CD4-positive, alpha-beta T cell treated with Interleukin-6 for 4 hours (primary cell): Measurements from ENCODE around the gene CD164.
"Not testable (repeated sequence)": the region's sequence is repeated elsewhere in the genome, so short reads cannot be mapped to it uniquely, and the experiment has no call there.

Experiments used
- DNase-seq: peaks from one replicate; pipeline ENCODE4 v3.0.0-alpha.2; 2020; ENCODE audit warnings: mixed read lengths

The CD164 gene

GRCh38 chr6:109373762-109374161 lies 8.5 kb downstream of the CD164 start:
- DNase-seq, result no peak

GRCh38 chr6:109373331-109373730 lies 8.9 kb downstream of the CD164 start:
- DNase-seq, result no peak

- DNase-seq, result no peak
These were observed 10.1 kb downstream of the CD164 start for GRCh38 chr6:109372130-109372529.

GRCh38 chr6:109370792-109371191 lies 11.5 kb downstream of the CD164 start:
- DNase-seq, result no peak

GRCh38 chr6:109370336-109370735 lies 11.9 kb downstream of the CD164 start:
- DNase-seq, result no peak

- no peak for DNase-seq
These were observed 12.5 kb downstream of the CD164 start for GRCh38 chr6:109369728-109370127.

- not testable (repeated sequence) for DNase-seq
These were observed 17.7 kb downstream of the CD164 start for GRCh38 chr6:109364382-109365078.

- DNase-seq, result no peak
These were observed 18.5 kb downstream of the CD164 start for GRCh38 chr6:109363753-109364152.

GRCh38 chr6:109362102-109362884 lies 20.0 kb downstream of the CD164 start:
- no peak for DNase-seq

- DNase-seq, result no peak
These were observed 21.5 kb downstream of the CD164 start for GRCh38 chr6:109360791-109361190.

GRCh38 chr6:109360281-109360680 lies 22.0 kb downstream of the CD164 start:
- no peak for DNase-seq

GRCh38 chr6:109359248-109359647 lies 23.0 kb downstream of the CD164 start:
- no peak for DNase-seq

- no peak for DNase-seq
These were observed 24.1 kb downstream of the CD164 start for GRCh38 chr6:109358204-109358603.

GRCh38 chr6:109356237-109356636 lies 26.0 kb downstream of the CD164 start:
- DNase-seq, result no peak

GRCh38 chr6:109351231-109352130 lies 30.8 kb downstream of the CD164 start:
- no peak for DNase-seq

- DNase-seq, result no peak
These were observed 32.8 kb downstream of the CD164 start for GRCh38 chr6:109349419-109349987.

- DNase-seq, result no peak
These were observed 34.0 kb downstream of the CD164 start for GRCh38 chr6:109348226-109348625.

GRCh38 chr6:109347779-109348178 lies 34.5 kb downstream of the CD164 start:
- no peak for DNase-seq

- no peak for DNase-seq
These were observed 36.3 kb downstream of the CD164 start for GRCh38 chr6:109345986-109346385.

GRCh38 chr6:109344226-109344625 lies 38.0 kb downstream of the CD164 start:
- DNase-seq, result no peak

- DNase-seq, result no peak
These were observed 38.7 kb downstream of the CD164 start for GRCh38 chr6:109343518-109343917.

- no peak for DNase-seq
These were observed 39.4 kb downstream of the CD164 start for GRCh38 chr6:109342911-109343310.

- no peak for DNase-seq
These were observed 39.8 kb downstream of the CD164 start for GRCh38 chr6:109342506-109342905.
